GM23338 (cell line): ENCODE data around the gene PPFIA1. TPM values are rescaled to one million over a fixed set of nuclear protein-coding genes. Genes with fewer than 3 reads are reported as not detected.

Experiments
- ATAC-seq: fragments of 200-7000 bp; cut with Tn5 transposase; 3 replicates; pipeline ENCODE4 v1.9.1; 2020
- DNase-seq: peaks from one replicate; pipeline ENCODE4 v3.0.0-alpha.2; 2015; ENCODE audit warnings: low spot score
- H2AFZ ChIP-seq: fragments of 200-600 bp; sonication (generic); 2 replicates; pipeline ENCODE4 v1.8.0; 2016; ENCODE audit warnings: antibody characterized with exemption, mild to moderate bottlenecking, moderate library complexity
- H3F3A ChIP-seq: fragments of 200-600 bp; sonication (generic); replicated peaks from 2 replicates; pipeline ENCODE4 v1.8.0; 2017; ENCODE audit warnings: antibody characterized with exemption, mixed run types, low read depth
- H3K27ac ChIP-seq: fragments of 200-600 bp; sonication (generic); 2 replicates; pipeline ENCODE4 v1.6.1; 2016; ENCODE audit warnings: low read depth
- H3K27me3 ChIP-seq: fragments of 200-600 bp; sonication (generic); 2 replicates; pipeline ENCODE4 v1.8.0; 2016; ENCODE audit warnings: mild to moderate bottlenecking, mixed run types, moderate library complexity; ENCODE audit not compliant: insufficient read depth
- H3K36me3 ChIP-seq: fragments of 200-600 bp; sonication (generic); 2 replicates; pipeline ENCODE4 v1.8.0; 2016; ENCODE audit warnings: mild to moderate bottlenecking; ENCODE audit not compliant: insufficient read depth
- H3K4me1 ChIP-seq: fragments of 200-600 bp; sonication (generic); 2 replicates; pipeline ENCODE4 v1.8.0; 2016; ENCODE audit warnings: mild to moderate bottlenecking, moderate library complexity; ENCODE audit not compliant: insufficient read depth
- H3K4me2 ChIP-seq: fragments of 200-600 bp; sonication (generic); 2 replicates; pipeline ENCODE4 v1.7.1; 2017; ENCODE audit warnings: mixed run types
- H3K4me3 ChIP-seq: fragments of 200-600 bp; sonication (generic); 2 replicates; pipeline ENCODE4 v1.6.1; 2016; ENCODE audit warnings: mixed run types
- H3K79me2 ChIP-seq: fragments of 200-600 bp; sonication (generic); replicated peaks from 2 replicates; pipeline ENCODE4 v1.8.0; 2017; ENCODE audit warnings: mild to moderate bottlenecking; ENCODE audit not compliant: insufficient read depth
- H3K9me2 ChIP-seq: fragments of 200-600 bp; sonication (generic); 2 replicates; pipeline ENCODE4 v1.8.0; 2017; ENCODE audit not compliant: insufficient read depth
- H4K20me1 ChIP-seq: fragments of 200-600 bp; sonication (generic); replicated peaks from 2 replicates; pipeline ENCODE4 v1.8.0; 2017; ENCODE audit warnings: mild to moderate bottlenecking; ENCODE audit not compliant: insufficient read depth
- H3K27ac Mint-ChIP-seq: 2 replicates; pipeline ENCODE4 v1.8.0; 2020; ENCODE audit warnings: inconsistent platforms, mild to moderate bottlenecking, moderate library complexity, mixed read lengths
- H3K27me3 Mint-ChIP-seq: 3 replicates; pipeline ENCODE4 v1.8.0; 2022; ENCODE audit warnings: low read depth, mild to moderate bottlenecking, moderate library complexity, mixed read lengths, inconsistent platforms; ENCODE audit not compliant: insufficient read depth, poor library complexity
- H3K36me3 Mint-ChIP-seq: 3 replicates; pipeline ENCODE4 v1.8.0; 2021; ENCODE audit warnings: low read depth, mild to moderate bottlenecking, inconsistent platforms, moderate library complexity, mixed read lengths
- H3K4me1 Mint-ChIP-seq: 3 replicates; pipeline ENCODE4 v1.8.0; 2020; ENCODE audit warnings: mild to moderate bottlenecking, inconsistent platforms, mixed read lengths
- H3K4me3 Mint-ChIP-seq: 3 replicates; pipeline ENCODE4 v1.8.0; 2021; ENCODE audit warnings: moderate library complexity, mild to moderate bottlenecking, inconsistent platforms, mixed read lengths
- H3K9me3 Mint-ChIP-seq: 3 replicates; pipeline ENCODE4 v1.8.0; 2020; ENCODE audit warnings: moderate library complexity, mild to moderate bottlenecking, inconsistent platforms, mixed read lengths
- CREB1 ChIP-seq: fragments of 250-450 bp; sonication (Bioruptor Pico); IDR thresholded peaks from 2 replicates; pipeline ENCODE4 v1.5.0; 2020; ENCODE audit warnings: low read depth, mild to moderate bottlenecking, moderate library complexity
- EZH2 ChIP-seq: fragments of 200-600 bp; sonication (generic); IDR thresholded peaks from one replicate; pipeline ENCODE4 v1.8.0; 2017; ENCODE audit warnings: antibody characterized with exemption, mild to moderate bottlenecking, low read depth; ENCODE audit not compliant: unreplicated experiment
- EZH2phosphoT487 ChIP-seq: fragments of 200-600 bp; sonication (generic); IDR thresholded peaks from one replicate; pipeline ENCODE4 v1.8.1; 2018; ENCODE audit warnings: antibody characterized with exemption; ENCODE audit not compliant: unreplicated experiment
- JUNB ChIP-seq: IDR thresholded peaks from one replicate; pipeline ENCODE4 v1.6.1; 2016; ENCODE audit warnings: antibody characterized with exemption; ENCODE audit not compliant: unreplicated experiment
- POLR2AphosphoS5 ChIP-seq: IDR thresholded peaks from 2 replicates; pipeline ENCODE4 v1.6.1; 2016; ENCODE audit warnings: antibody characterized with exemption, low read depth
- ZNF114 ChIP-seq: fragments of 250-450 bp; sonication (Bioruptor Pico); IDR thresholded peaks from 2 replicates; pipeline ENCODE4 v1.5.0; 2020; ENCODE audit warnings: mild to moderate bottlenecking, moderate library complexity
- ZNF331 ChIP-seq: fragments of 250-450 bp; sonication (Bioruptor Pico); IDR thresholded peaks from 2 replicates; pipeline ENCODE4 v1.5.0; 2020; ENCODE audit warnings: low read depth, mild to moderate bottlenecking, moderate library complexity
- polyA plus RNA-seq: library from polyadenylated mRNA; unstranded; fragments of >200 nt; fragmentation: Nextera tagmentation; extraction: Ambion mirVana; gene quantifications from 2 replicates; pipeline ENCODE4 v1.2.1, GENCODE V29; 2016
- total RNA-seq: library from RNA; depleted of rRNA; stranded (reverse); fragments of >200 nt; shearing (Covaris generic); gene quantifications from 2 replicates; pipeline ENCODE4 v1.2.3, GENCODE V29; 2014
- TF ChIP-seq, protein P1 (sequence below): IDR thresholded peaks from 2 replicates; pipeline ENCODE4 v1.6.1; 2016; ENCODE audit warnings: antibody characterized with exemption
- TF ChIP-seq, protein P2 (sequence below): IDR thresholded peaks from one replicate; pipeline ENCODE4 v1.6.1; 2018; ENCODE audit warnings: antibody characterized with exemption; ENCODE audit not compliant: unreplicated experiment
- TF ChIP-seq, protein P3 (sequence below): fragments of 250-450 bp; sonication (Bioruptor Pico); IDR thresholded peaks from 2 replicates; pipeline ENCODE4 v1.5.0; 2020; ENCODE audit warnings: mild to moderate bottlenecking, moderate library complexity

The PPFIA1 gene
- total and polyA plus RNA-seq, 2 experiments from 2014 or later: 41.7 to 62.0 TPM

DNA sequence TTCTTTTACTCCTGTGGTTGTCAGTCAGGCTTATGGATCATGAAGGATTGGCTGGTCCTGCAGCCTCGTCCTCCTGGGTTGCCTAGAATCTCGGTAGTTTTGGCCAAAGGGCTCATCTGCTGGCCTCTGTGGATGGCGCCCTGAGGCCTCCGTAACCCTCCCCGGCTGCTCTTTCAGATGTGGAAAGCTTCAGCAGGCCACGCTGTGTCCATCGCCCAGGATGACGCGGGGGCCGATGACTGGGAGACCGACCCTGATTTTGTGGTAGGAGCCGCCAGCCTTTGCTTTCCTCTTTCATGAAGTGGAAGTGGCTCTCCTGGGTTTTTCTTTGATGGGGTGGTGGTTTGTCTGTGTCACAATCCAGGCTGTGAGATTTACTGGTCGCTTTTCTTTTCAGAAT, 136.6 kb downstream of the PPFIA1 start:
- ATAC-seq: no peak
- H3K27ac ChIP-seq: no peak overlapping the region
- peaks cover 8% of the 10 kb centered on the region; the same call in 2 of the 3 replicates for H3K4me1 Mint-ChIP-seq
- no peaks in the 10 kb centered on the region for H3K27me3 ChIP-seq
- no peak for DNase-seq
- no peak overlapping the region for H2AFZ ChIP-seq
- 0 out of 2 replicates have a peak, but pooled peaks cover 3% of the 10 kb centered on the region for H3K4me1 ChIP-seq
- peaks cover 54% of the 10 kb centered on the region for H3K36me3 ChIP-seq
- no peak overlapping the region for H3K4me3 Mint-ChIP-seq
- H3K79me2 ChIP-seq: peaks cover 51% of the 10 kb centered on the region
- no peak overlapping the region for H3K4me2 ChIP-seq
- H3K9me2 ChIP-seq: no peaks in the 10 kb centered on the region
- peaks cover 27% of the 10 kb centered on the region for H4K20me1 ChIP-seq
- no peak overlapping the region for H3K4me3 ChIP-seq
- H3F3A ChIP-seq: peaks cover 8% of the 10 kb centered on the region
- H3K27me3 Mint-ChIP-seq: peaks cover 10% of the 10 kb centered on the region
- H3K36me3 Mint-ChIP-seq: peaks cover 62% of the 10 kb centered on the region
- no peaks in the 10 kb centered on the region for H3K9me3 Mint-ChIP-seq
- TF ChIP-seq, protein P1, sequence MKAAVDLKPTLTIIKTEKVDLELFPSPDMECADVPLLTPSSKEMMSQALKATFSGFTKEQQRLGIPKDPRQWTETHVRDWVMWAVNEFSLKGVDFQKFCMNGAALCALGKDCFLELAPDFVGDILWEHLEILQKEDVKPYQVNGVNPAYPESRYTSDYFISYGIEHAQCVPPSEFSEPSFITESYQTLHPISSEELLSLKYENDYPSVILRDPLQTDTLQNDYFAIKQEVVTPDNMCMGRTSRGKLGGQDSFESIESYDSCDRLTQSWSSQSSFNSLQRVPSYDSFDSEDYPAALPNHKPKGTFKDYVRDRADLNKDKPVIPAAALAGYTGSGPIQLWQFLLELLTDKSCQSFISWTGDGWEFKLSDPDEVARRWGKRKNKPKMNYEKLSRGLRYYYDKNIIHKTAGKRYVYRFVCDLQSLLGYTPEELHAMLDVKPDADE: no peak
- TF ChIP-seq JUNB (no peak), POLR2AphosphoS5 (no peak), EZH2phosphoT487 (no peak), ZNF331 (CRISPR knock-in tag) (no peak), CREB1 (CRISPR knock-in tag) (no peak)
- no peak overlapping the region for H3K27ac Mint-ChIP-seq

DNA sequence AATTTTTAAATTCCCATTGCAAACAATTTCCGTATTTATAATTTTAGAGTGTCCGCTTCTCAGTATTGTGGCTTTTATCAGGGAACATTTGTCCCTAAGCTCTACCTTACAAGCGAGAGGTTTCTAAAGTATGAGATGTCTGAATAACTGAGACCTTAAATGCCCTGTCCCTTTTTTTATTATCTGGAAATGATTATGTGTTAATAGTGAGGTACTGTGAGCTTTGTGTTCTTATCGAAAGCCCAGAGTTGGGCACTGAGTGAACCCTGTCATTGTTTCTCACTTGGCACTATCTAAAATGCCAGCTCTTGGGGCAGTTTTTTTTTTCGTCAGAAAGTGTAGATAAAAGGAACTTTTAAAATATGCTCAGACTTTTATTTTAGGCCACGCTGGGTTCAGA, 137.3 kb downstream of the PPFIA1 start:
- Histone ChIP-seq H3K27me3 (no peaks in the 10 kb centered on the region), H3F3A (peaks cover 11% of the 10 kb centered on the region), H3K27ac (no peak overlapping the region), H3K36me3 (peaks cover 61% of the 10 kb centered on the region), H3K4me3 (no peak overlapping the region), H3K79me2 (peaks cover 44% of the 10 kb centered on the region), H4K20me1 (peaks cover 21% of the 10 kb centered on the region), H2AFZ (no peak overlapping the region), H3K9me2 (no peaks in the 10 kb centered on the region), H3K4me2 (no peak overlapping the region), H3K4me1 (0 out of 2 replicates have a peak, but pooled peaks cover 1% of the 10 kb centered on the region)
- Mint-ChIP-seq H3K4me1 (peaks cover 1% of the 10 kb centered on the region; the same call in 2 of the 3 replicates), H3K4me3 (no peak overlapping the region), H3K27ac (no peak overlapping the region), H3K27me3 (peaks cover 10% of the 10 kb centered on the region), H3K9me3 (no peaks in the 10 kb centered on the region), H3K36me3 (peaks cover 65% of the 10 kb centered on the region)
- DNase-seq (no peak), ATAC-seq (no peak)
- no peak for TF ChIP-seq ZNF331 (CRISPR knock-in tag)
- TF ChIP-seq EZH2: no peak
- no peak for TF ChIP-seq ZNF114 (CRISPR knock-in tag)
- TF ChIP-seq EZH2phosphoT487: no peak
- TF ChIP-seq, protein P2, sequence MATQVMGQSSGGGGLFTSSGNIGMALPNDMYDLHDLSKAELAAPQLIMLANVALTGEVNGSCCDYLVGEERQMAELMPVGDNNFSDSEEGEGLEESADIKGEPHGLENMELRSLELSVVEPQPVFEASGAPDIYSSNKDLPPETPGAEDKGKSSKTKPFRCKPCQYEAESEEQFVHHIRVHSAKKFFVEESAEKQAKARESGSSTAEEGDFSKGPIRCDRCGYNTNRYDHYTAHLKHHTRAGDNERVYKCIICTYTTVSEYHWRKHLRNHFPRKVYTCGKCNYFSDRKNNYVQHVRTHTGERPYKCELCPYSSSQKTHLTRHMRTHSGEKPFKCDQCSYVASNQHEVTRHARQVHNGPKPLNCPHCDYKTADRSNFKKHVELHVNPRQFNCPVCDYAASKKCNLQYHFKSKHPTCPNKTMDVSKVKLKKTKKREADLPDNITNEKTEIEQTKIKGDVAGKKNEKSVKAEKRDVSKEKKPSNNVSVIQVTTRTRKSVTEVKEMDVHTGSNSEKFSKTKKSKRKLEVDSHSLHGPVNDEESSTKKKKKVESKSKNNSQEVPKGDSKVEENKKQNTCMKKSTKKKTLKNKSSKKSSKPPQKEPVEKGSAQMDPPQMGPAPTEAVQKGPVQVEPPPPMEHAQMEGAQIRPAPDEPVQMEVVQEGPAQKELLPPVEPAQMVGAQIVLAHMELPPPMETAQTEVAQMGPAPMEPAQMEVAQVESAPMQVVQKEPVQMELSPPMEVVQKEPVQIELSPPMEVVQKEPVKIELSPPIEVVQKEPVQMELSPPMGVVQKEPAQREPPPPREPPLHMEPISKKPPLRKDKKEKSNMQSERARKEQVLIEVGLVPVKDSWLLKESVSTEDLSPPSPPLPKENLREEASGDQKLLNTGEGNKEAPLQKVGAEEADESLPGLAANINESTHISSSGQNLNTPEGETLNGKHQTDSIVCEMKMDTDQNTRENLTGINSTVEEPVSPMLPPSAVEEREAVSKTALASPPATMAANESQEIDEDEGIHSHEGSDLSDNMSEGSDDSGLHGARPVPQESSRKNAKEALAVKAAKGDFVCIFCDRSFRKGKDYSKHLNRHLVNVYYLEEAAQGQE: no peak
- TF ChIP-seq, protein P3, sequence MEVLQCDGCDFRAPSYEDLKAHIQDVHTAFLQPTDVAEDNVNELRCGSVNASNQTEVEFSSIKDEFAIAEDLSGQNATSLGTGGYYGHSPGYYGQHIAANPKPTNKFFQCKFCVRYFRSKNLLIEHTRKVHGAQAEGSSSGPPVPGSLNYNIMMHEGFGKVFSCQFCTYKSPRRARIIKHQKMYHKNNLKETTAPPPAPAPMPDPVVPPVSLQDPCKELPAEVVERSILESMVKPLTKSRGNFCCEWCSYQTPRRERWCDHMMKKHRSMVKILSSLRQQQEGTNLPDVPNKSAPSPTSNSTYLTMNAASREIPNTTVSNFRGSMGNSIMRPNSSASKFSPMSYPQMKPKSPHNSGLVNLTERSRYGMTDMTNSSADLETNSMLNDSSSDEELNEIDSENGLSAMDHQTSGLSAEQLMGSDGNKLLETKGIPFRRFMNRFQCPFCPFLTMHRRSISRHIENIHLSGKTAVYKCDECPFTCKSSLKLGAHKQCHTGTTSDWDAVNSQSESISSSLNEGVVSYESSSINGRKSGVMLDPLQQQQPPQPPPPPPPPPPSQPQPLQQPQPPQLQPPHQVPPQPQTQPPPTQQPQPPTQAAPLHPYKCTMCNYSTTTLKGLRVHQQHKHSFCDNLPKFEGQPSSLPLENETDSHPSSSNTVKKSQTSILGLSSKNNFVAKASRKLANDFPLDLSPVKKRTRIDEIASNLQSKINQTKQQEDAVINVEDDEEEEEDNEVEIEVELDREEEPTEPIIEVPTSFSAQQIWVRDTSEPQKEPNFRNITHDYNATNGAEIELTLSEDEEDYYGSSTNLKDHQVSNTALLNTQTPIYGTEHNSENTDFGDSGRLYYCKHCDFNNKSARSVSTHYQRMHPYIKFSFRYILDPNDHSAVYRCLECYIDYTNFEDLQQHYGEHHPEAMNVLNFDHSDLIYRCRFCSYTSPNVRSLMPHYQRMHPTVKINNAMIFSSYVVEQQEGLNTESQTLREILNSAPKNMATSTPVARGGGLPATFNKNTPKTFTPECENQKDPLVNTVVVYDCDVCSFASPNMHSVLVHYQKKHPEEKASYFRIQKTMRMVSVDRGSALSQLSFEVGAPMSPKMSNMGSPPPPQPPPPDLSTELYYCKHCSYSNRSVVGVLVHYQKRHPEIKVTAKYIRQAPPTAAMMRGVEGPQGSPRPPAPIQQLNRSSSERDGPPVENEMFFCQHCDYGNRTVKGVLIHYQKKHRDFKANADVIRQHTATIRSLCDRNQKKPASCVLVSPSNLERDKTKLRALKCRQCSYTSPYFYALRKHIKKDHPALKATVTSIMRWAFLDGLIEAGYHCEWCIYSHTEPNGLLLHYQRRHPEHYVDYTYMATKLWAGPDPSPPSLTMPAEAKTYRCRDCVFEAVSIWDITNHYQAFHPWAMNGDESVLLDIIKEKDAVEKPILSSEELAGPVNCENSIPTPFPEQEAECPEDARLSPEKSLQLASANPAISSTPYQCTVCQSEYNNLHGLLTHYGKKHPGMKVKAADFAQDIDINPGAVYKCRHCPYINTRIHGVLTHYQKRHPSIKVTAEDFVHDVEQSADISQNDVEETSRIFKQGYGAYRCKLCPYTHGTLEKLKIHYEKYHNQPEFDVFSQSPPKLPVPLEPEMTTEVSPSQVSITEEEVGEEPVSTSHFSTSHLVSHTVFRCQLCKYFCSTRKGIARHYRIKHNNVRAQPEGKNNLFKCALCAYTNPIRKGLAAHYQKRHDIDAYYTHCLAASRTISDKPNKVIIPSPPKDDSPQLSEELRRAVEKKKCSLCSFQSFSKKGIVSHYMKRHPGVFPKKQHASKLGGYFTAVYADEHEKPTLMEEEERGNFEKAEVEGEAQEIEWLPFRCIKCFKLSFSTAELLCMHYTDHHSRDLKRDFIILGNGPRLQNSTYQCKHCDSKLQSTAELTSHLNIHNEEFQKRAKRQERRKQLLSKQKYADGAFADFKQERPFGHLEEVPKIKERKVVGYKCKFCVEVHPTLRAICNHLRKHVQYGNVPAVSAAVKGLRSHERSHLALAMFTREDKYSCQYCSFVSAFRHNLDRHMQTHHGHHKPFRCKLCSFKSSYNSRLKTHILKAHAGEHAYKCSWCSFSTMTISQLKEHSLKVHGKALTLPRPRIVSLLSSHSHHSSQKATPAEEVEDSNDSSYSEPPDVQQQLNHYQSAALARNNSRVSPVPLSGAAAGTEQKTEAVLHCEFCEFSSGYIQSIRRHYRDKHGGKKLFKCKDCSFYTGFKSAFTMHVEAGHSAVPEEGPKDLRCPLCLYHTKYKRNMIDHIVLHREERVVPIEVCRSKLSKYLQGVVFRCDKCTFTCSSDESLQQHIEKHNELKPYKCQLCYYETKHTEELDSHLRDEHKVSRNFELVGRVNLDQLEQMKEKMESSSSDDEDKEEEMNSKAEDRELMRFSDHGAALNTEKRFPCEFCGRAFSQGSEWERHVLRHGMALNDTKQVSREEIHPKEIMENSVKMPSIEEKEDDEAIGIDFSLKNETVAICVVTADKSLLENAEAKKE: no peak
